Ishikawa (cell line): ENCODE measurements around the gene ARHGAP26.

Experiments
- RAD21 ChIP-seq: IDR thresholded peaks from 2 replicates; pipeline ENCODE4 v1.6.1; 2012; ENCODE audit warnings: low read depth
- TAF1 ChIP-seq: IDR thresholded peaks from 2 replicates; pipeline ENCODE4 v1.6.1; 2012; ENCODE audit warnings: low read depth, mild to moderate bottlenecking
- ZBTB7A ChIP-seq: IDR thresholded peaks from 2 replicates; pipeline ENCODE4 v1.6.1; 2012; ENCODE audit warnings: low read depth
- TF ChIP-seq, protein P1 (sequence below): IDR thresholded peaks from 2 replicates; pipeline ENCODE4 v1.6.1; 2012; ENCODE audit warnings: low read depth, mild to moderate bottlenecking
- TF ChIP-seq, protein P2 (sequence below): IDR thresholded peaks from 2 replicates; pipeline ENCODE4 v1.6.1; 2012

DNA sequence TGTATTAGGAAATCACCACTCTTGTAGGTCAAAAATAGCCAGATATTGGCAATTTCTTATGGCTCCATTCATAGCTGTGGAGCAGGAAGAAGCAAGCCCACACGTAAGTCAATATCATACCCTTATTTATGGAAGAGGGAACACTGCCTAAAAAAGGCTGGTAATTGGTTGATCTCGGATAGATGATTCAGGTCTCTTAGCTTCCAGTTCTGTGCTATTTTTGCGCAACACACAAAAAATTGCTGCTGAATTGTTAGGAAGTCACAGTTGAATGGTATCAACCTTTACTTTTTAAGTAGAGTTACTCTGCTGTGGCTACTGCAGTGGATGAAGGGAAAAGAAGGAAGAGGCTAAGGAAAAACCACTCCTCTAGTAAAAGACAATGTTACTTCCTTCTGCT is 168.8 kb downstream of the ARHGAP26 start:
- TF ChIP-seq, protein P1, sequence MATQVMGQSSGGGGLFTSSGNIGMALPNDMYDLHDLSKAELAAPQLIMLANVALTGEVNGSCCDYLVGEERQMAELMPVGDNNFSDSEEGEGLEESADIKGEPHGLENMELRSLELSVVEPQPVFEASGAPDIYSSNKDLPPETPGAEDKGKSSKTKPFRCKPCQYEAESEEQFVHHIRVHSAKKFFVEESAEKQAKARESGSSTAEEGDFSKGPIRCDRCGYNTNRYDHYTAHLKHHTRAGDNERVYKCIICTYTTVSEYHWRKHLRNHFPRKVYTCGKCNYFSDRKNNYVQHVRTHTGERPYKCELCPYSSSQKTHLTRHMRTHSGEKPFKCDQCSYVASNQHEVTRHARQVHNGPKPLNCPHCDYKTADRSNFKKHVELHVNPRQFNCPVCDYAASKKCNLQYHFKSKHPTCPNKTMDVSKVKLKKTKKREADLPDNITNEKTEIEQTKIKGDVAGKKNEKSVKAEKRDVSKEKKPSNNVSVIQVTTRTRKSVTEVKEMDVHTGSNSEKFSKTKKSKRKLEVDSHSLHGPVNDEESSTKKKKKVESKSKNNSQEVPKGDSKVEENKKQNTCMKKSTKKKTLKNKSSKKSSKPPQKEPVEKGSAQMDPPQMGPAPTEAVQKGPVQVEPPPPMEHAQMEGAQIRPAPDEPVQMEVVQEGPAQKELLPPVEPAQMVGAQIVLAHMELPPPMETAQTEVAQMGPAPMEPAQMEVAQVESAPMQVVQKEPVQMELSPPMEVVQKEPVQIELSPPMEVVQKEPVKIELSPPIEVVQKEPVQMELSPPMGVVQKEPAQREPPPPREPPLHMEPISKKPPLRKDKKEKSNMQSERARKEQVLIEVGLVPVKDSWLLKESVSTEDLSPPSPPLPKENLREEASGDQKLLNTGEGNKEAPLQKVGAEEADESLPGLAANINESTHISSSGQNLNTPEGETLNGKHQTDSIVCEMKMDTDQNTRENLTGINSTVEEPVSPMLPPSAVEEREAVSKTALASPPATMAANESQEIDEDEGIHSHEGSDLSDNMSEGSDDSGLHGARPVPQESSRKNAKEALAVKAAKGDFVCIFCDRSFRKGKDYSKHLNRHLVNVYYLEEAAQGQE: no peak
- TF ChIP-seq TAF1: no peak
- TF ChIP-seq RAD21: no peak
- TF ChIP-seq, protein P2, sequence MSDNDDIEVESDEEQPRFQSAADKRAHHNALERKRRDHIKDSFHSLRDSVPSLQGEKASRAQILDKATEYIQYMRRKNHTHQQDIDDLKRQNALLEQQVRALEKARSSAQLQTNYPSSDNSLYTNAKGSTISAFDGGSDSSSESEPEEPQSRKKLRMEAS: no peak
- no peak for TF ChIP-seq ZBTB7A
